ENCODE measurements around the gene OAT. TPM values are rescaled to one million over a fixed set of nuclear protein-coding genes. Genes with fewer than 3 reads are reported as not detected.

OAT gene
- total RNA-seq, 1 experiment from 2014 or later: 79.8 TPM

- POLR2A ChIA-PET (ENCODE audit: unreplicated experiment): no interaction called here
- Histone ChIP-seq H2AFZ (ENCODE audit: low read length) (no peak overlapping the region), H3K79me2 (ENCODE audit: low read length) (no peaks in the 10 kb centered on the region), H3K9me3 (ENCODE audit: low read length) (no peaks in the 10 kb centered on the region), H3K27me3 (ENCODE audit: low read length) (no peaks in the 10 kb centered on the region), H3K4me3 (ENCODE audit: low read length) (no peak overlapping the region), H3K9me2 (replicated peaks; ENCODE audit: low read length) (no peaks in the 10 kb centered on the region), H3K9ac (ENCODE audit: low read length) (no peak overlapping the region), H3F3A (ENCODE audit: low read length, unreplicated experiment) (peaks cover 3% of the 10 kb centered on the region), H3K4me2 (ENCODE audit: low read length) (no peak overlapping the region), H3K27ac (ENCODE audit: low read length) (no peak overlapping the region), H3K4me1 (ENCODE audit: insufficient read depth, low read length) (no peaks in the 10 kb centered on the region), H4K20me1 (ENCODE audit: low read length) (no peaks in the 10 kb centered on the region), H3K36me3 (ENCODE audit: low read depth, low read length) (peaks cover 29% of the 10 kb centered on the region)
- ATAC-seq (no peak), DNase-seq (no peak)
- no TSS peak for BruUV-seq (replicated peaks)
- CTCF ChIA-PET: no interaction called here
- TF ChIP-seq CTCF (conservative IDR thresholded peaks at IDR 0.05; ENCODE audit: low read depth, low read length): no peak
- TF ChIP-seq EZH2 (IDR thresholded peaks at IDR 0.05; ENCODE audit: low read length, unreplicated experiment): no peak
- TF ChIP-seq EZH2phosphoT487 (IDR thresholded peaks at IDR 0.05; ENCODE audit: borderline replicate concordance, low read length): no peak
- intact Hi-C loops (cut with micrococcal nuclease): no loop called here
Measured at GRCh38 chr10:124401633-124402032, 17.1 kb downstream of the OAT start.

- CTCF ChIA-PET: interaction anchor here (1.1 kb wide), 1 partner anchor 9 kb away, joined by 6 read pairs; no protein-coding TSS in a partner anchor
- DNase-seq (peak; percentile 73), ATAC-seq (peak; percentile 71)
- no peaks in the 10 kb centered on the region for H4K20me1 ChIP-seq (ENCODE audit: low read length)
- no peak overlapping the region for H3K4me3 ChIP-seq (ENCODE audit: low read length)
- no peaks in the 10 kb centered on the region for H3F3A ChIP-seq (ENCODE audit: low read length, unreplicated experiment)
- POLR2A ChIA-PET (ENCODE audit: unreplicated experiment): interaction anchor here (0.6 kb wide), 1 partner anchor 25 kb away, joined by 3 read pairs; no protein-coding TSS in a partner anchor
- no peaks in the 10 kb centered on the region for H3K9me3 ChIP-seq (ENCODE audit: low read length)
- H3K4me1 ChIP-seq (ENCODE audit: insufficient read depth, low read length): peaks cover 19% of the 10 kb centered on the region
- no peak overlapping the region for H2AFZ ChIP-seq (ENCODE audit: low read length)
- H3K36me3 ChIP-seq (ENCODE audit: low read depth, low read length): peaks cover 2% of the 10 kb centered on the region; the same call in 1 of the 2 replicates
- H3K79me2 ChIP-seq (ENCODE audit: low read length): no peaks in the 10 kb centered on the region
- peak overlapping the region; percentile 65 for H3K4me2 ChIP-seq (ENCODE audit: low read length)
- no peaks in the 10 kb centered on the region for H3K9me2 ChIP-seq (replicated peaks; ENCODE audit: low read length)
- BruUV-seq (replicated peaks): no TSS peak
- no peaks in the 10 kb centered on the region for H3K27me3 ChIP-seq (ENCODE audit: low read length)
- H3K9ac ChIP-seq (ENCODE audit: low read length): peak overlapping the region; percentile 15; the same call in 1 of the 2 replicates
- peak overlapping the region; percentile 87 for H3K27ac ChIP-seq (ENCODE audit: low read length)
- intact Hi-C loops (cut with micrococcal nuclease): no loop called here
- no peak for TF ChIP-seq EZH2 (IDR thresholded peaks at IDR 0.05; ENCODE audit: low read length, unreplicated experiment)
- TF ChIP-seq CTCF (conservative IDR thresholded peaks at IDR 0.05; ENCODE audit: low read depth, low read length): no peak
- no peak for TF ChIP-seq EZH2phosphoT487 (IDR thresholded peaks at IDR 0.05; ENCODE audit: borderline replicate concordance, low read length)
Measured at GRCh38 chr10:124394583-124394982, 24.1 kb downstream of the OAT start.

GRCh38 chr10:124392626-124393342 is 25.9 kb downstream of the OAT start:
- DNase-seq (no peak), ATAC-seq (no peak)
- Histone ChIP-seq H3K9ac (ENCODE audit: low read length) (no peak overlapping the region), H3K4me3 (ENCODE audit: low read length) (no peak overlapping the region), H2AFZ (ENCODE audit: low read length) (no peak overlapping the region), H3K27me3 (ENCODE audit: low read length) (no peaks in the 10 kb centered on the region), H3K4me1 (ENCODE audit: insufficient read depth, low read length) (peaks cover 24% of the 10 kb centered on the region), H3K4me2 (ENCODE audit: low read length) (no peak overlapping the region), H3K27ac (ENCODE audit: low read length) (no peak overlapping the region), H3K9me2 (replicated peaks; ENCODE audit: low read length) (no peaks in the 10 kb centered on the region), H3K36me3 (ENCODE audit: low read depth, low read length) (no peaks in the 10 kb centered on the region), H3K79me2 (ENCODE audit: low read length) (no peaks in the 10 kb centered on the region), H3K9me3 (ENCODE audit: low read length) (no peaks in the 10 kb centered on the region), H3F3A (ENCODE audit: low read length, unreplicated experiment) (no peaks in the 10 kb centered on the region), H4K20me1 (ENCODE audit: low read length) (no peaks in the 10 kb centered on the region)
- ChIA-PET CTCF (interaction anchor here (0.5 kb wide), 1 partner anchor 10 kb away, joined by 3 read pairs; no protein-coding TSS in a partner anchor), POLR2A (ENCODE audit: unreplicated experiment) (no interaction called here)
- no TSS peak for BruUV-seq (replicated peaks)
- intact Hi-C loops (cut with micrococcal nuclease): no loop called here
- TF ChIP-seq EZH2 (IDR thresholded peaks at IDR 0.05; ENCODE audit: low read length, unreplicated experiment): no peak
- TF ChIP-seq CTCF (conservative IDR thresholded peaks at IDR 0.05; ENCODE audit: low read depth, low read length): no peak
- TF ChIP-seq EZH2phosphoT487 (IDR thresholded peaks at IDR 0.05; ENCODE audit: borderline replicate concordance, low read length): no peak

Measured in PC-3 (cell line).